NCI-H128 (cell line): Measurements from ENCODE around the gene KRTAP10-2.

Experiments used
- DNase-seq: peaks from one replicate; lab custom pipeline; 2025; ENCODE audit not compliant: unreplicated experiment; lab: John Stamatoyannopoulos, UW

The KRTAP10-2 gene

GRCh38 chr21:44527156-44527982 is 23.9 kb downstream of the KRTAP10-2 start:
- DNase-seq = no peak

GRCh38 chr21:44526096-44526997 is 25.0 kb downstream of the KRTAP10-2 start:
- DNase-seq = no peak

- no peak for DNase-seq
Measured at GRCh38 chr21:44525391-44526095, 25.8 kb downstream of the KRTAP10-2 start.

GRCh38 chr21:44524414-44525371 is 26.6 kb downstream of the KRTAP10-2 start:
- no peak for DNase-seq

- no peak for DNase-seq
Measured at GRCh38 chr21:44523567-44524413, 27.5 kb downstream of the KRTAP10-2 start.

GRCh38 chr21:44522753-44523204 is 28.5 kb downstream of the KRTAP10-2 start:
- no peak for DNase-seq

- DNase-seq = no peak
Measured at GRCh38 chr21:44521928-44522752, 29.2 kb downstream of the KRTAP10-2 start.

GRCh38 chr21:44521301-44521927 is 29.9 kb downstream of the KRTAP10-2 start:
- DNase-seq = no peak

- no peak for DNase-seq
Measured at GRCh38 chr21:44520326-44521300, 30.7 kb downstream of the KRTAP10-2 start.

GRCh38 chr21:44519346-44520325 is 31.7 kb downstream of the KRTAP10-2 start:
- DNase-seq = no peak

- DNase-seq = no peak
Measured at GRCh38 chr21:44518686-44519085, 32.6 kb downstream of the KRTAP10-2 start.

- no peak for DNase-seq
Measured at GRCh38 chr21:44517175-44517899, 34.0 kb downstream of the KRTAP10-2 start.

- no peak for DNase-seq
Measured at GRCh38 chr21:44516828-44517174, 34.5 kb downstream of the KRTAP10-2 start.

GRCh38 chr21:44516342-44516741 is 35.0 kb downstream of the KRTAP10-2 start:
- no peak for DNase-seq
